GOT3 (cell line): ENCODE results near the gene GET4.

Experiments used
- DNase-seq: peaks from one replicate; lab custom pipeline; 2025; ENCODE audit warnings: mixed read lengths; lab: John Stamatoyannopoulos, UW

Gene GET4, protein sequence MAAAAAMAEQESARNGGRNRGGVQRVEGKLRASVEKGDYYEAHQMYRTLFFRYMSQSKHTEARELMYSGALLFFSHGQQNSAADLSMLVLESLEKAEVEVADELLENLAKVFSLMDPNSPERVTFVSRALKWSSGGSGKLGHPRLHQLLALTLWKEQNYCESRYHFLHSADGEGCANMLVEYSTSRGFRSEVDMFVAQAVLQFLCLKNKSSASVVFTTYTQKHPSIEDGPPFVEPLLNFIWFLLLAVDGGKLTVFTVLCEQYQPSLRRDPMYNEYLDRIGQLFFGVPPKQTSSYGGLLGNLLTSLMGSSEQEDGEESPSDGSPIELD

DNA sequence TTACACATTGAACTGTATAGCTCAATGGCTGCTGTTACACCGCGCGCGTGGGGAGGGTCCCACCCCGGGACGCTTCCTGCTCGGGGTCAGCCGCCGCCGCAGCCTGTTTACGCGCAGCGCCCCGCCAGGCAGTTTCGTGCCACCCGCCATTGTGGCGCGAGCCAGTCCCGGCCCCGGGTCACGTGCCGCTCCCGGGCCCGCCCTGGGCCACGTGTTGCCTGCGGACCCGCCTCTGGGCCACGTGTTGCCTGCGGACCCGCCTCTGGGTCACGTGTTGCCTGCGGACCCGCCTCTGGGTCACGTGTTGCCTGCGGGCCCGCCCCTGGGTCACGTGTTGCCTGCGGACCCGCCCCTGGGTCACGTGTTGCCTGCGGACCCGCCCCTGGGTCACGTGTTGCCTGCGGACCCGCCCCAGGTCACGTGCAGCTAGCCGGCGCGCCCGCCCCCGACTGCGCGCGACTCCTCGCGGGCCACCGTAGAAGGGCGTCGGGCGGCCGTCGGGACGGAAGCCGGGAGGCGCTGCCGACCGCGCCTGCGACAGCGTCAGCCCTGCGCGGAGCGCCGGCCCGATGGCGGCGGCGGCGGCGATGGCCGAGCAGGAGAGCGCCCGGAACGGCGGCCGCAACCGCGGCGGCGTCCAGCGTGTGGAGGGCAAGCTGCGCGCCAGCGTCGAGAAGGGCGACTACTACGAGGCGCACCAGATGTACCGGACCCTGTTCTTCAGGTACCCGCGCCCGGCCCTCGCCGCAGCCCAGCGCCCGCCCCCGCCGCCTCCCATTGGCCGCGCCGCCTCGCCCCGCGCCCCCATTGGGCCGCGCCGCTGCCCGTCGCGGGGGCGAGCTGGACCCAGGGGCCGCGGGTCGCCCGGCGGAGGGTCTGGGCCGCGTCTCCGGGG, at the start of gene GET4:
Gene GET4 (plus strand): TSS at position 478 of the 895 bp plus-strand sequence. CDS start 92 bp downstream, at position 570.
- peak; percentile 99 for DNase-seq

DNA sequence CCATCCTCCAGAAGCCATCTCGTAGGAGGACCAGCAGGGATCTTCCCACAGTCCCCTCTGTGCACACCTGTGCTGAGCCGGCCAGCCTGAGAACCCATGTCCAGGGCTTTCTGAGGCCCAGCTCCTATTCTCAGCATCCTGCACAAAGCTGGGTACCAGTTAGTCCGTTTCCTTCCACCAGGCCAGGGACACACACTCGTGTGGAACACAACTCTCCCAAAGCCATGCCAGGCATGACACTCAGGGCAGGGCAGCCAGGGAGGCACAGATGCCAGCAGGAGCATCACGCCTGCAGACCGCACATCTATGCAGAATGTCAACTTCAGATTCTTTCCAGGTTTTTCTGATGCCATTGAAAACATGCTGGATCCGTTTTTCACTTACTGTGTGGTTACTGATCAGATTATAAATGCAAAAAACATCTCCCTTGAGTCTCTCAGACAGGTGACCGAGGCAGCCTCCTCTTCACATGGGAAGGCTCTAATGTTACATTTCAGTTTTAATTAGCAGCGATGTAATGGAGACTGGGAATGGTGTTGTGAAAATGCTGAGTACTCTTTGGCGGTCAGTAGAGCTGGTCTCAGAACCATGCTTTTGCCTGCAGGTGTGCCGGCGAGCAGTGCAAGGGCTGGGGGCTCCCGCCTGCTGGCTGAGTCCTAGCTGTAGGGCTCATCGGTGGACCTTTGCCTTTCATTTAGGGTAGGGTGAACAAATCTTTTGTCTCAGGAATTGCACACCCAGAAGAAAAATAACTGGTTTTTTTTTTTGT, 47.4 kb upstream of the GET4 start:
- no peak for DNase-seq

- no peak for DNase-seq
Measured at GRCh38 chr7:830069-830468, 46.3 kb upstream of the GET4 start.

DNA sequence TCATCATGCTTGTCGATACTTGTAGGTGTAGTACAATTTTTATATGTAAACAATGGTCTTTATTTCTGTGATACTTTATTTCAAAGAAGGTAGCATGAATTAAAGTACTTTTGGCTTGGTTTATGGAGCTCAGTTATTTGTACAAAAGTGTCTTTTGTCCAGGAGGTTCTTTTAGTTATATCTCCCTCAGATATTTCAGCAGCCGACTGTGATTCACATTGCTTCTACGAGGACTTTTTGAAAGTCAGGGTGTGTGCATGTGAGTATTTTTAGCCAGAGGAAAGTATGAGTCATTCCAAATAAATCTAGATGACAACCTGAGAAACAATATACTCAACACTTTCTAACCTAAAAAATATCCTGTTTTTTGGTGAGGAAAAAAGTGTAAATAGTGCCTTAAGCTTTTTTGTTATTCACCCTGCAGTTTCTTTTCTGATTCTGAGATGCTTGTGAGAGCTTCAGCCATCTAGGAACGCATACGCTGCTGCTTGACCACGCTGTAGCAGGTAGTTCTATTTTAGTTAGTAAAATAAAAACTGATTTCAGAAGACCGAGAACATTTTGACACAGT, 44.7 kb upstream of the GET4 start:
- DNase-seq: no peak

DNA sequence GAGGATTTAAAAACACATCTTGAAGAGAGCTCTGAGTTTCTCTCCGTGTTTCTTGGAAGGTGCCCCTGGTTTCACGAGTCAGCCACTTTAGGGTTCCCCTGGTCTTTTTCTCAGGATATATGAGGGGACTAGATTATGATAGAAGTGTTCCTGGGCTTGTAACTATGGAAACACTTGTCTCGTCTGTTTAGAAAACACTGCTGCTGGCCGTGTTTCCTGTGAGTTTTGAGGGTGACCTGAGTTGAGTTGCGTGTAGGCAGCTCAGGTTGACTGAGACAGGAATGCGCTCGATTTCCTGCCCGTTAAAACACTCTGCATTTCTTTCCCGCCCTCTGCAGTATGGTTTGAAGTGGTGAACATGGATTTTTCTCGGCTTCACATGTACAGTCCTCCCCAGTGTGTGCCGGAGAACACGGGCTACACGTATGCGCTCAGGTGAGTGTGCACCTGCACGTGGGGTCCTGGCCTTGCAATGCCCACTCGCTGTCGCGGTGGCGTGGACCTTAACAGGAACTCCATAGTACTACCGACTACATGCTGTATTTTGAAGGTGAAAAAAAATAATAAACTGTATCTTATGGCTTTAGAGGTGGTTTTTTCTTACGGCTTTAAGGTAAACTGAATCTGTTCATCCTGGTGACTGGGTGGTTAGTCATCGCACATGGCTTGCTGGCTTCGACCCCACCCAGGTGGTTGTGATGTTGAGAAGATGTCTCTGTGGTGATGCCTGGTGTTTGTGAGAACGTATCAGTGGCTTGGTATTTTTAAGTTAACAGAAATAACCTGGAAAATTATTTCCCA, 44.0 kb upstream of the GET4 start, which contains the start of gene SUN1:
Gene SUN1 (plus strand): TSS at position 310 of the 801 bp plus-strand sequence. CDS start 49 bp downstream, at position 359.
- no peak for DNase-seq

DNA sequence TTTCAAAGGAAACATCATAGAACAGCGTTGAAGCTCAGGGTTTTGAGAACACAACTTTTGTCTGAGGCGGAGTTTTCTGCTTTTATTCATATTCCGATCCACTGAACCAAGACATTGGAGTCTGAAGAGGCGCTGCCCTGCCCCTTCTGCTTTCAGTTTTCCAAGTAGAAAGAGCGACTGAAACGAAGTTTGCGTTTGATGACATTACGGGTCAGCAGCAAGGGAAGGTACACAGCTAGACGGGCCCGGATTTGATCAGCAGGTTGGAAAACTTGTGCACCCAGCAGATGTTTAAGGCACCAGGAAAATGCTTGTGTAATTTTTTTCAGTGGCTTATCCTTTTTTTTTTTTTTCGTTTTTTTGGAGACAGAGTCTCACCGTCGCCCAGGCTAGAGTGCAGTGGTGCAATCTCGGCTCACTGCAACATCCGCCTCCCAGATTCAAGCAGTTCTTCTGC, 43.4 kb upstream of the GET4 start:
- no peak for DNase-seq

DNA sequence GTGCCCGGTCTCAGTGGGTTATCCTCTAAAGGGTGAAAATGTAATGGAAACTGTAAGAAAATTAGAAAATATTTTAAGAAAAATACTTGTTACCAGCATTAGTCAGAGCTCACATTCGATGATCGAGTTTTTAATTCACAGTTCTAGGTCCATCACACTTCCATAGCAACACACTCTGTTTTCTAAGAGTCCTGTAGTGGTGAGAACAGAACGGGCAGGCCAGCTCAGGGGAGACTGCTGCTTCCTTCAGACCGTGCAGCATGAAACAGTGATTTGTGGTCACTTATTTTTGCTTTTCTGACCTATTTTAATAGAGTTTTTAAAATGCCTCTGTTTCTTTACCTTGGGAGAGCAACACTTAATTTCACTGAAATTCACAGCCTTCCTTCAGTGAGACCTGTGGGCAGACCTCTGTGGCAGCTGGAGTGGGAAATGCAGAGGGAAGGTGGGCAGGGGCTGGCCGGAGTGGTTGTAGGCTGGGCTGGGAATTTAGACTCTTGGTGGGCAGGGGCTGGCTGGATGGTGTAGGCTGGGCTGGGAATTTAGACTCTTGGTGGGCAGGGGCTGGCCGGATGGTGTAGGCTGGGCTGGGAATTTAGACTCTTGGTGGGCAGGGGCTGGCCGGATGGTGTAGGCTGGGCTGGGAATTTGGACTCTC, 42.6 kb upstream of the GET4 start:
- DNase-seq: no peak

DNA sequence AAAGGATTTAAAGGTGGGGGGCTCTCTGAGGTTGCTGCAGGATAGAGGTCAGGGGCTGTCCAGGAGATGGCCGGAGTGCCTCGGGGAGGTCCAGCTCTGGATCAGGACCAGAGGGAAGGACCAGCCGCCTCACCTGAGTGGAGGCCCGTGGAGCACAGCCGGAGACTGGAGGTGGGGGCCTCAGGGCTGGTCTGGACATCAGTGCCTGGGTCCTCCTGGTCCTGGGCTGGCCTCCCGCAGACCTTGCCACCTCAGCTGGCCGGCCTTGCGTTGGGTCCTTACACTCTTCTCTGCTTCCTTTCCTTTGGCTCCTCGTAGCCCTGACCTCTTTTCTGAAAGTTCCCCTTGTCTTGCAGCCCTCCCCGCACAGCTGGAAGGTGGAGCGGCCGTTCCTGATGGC, 42.1 kb upstream of the GET4 start:
- DNase-seq: no peak

DNA sequence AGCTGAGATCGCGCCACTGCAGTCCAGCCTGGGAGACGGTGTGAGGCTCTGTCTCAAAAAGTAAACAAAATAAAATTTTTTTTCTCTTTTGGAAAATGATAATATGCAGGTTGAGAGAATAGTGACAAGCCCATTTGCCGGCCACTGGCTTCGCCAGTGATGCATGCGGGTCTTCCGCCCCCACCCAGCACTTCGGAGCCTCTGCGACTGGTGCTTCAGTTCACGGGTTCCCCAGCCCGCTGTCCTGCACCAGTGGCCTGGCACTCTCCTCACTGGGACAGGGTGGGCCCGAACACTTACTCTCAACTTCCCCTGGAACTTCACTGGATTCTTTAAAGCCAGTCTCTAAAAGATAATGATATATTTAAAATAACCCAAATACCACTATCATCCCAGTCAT, 41.3 kb upstream of the GET4 start:
- DNase-seq: no peak

GRCh38 chr7:835485-836401, 40.6 kb upstream of the GET4 start:
- no peak for DNase-seq

GRCh38 chr7:836429-836828, 39.9 kb upstream of the GET4 start:
- DNase-seq: no peak

- DNase-seq: no peak
Measured at GRCh38 chr7:837001-837400, 39.4 kb upstream of the GET4 start.

DNA sequence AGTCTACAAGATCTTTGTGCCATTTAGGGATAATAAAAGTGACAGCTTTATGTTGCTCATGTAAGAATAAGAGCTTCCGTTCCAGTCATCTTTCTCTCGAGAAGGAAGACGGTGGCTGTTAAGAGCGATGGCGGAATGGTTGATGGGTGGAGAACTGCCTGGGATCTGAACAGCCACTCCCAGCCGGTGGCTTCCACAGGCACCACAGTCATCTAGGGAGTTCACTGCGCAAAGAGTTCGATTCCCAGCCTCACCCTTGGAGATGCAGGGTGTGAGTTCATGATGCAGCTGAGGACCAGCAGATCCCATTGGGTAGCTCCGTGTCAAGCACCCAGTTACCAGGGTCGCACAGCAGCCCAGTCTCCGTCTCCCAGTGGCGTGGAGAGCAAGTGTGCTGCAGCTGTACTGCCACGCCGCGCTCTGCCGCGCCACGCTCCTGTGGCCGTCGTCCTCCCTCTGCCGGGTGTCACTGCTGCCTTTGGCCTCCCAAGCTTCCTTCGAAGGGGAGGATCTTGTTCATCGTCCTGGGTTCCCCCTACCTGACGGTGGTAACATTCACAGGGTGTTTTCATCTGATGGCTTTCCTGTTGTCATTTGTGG, 36.3 kb upstream of the GET4 start:
- DNase-seq: no peak

DNA sequence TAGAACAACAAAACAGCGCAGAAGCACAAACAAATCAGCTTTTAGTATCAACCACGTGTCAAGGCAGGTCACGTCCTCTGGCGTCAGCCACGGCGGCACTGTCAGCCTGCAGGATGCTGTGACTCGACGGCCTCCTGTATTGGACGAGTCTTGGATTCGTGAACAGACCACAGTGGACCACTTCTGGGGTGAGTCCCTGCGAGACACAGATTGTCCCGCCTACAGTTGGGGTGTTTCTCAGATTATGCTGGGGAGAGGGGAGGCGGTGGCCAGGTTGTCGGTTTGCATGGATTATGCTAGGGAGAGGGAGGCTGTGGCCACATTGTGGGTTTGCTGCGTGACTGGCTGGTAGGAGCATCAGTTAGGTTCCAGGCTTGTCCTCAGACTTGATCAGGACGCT, 34.4 kb upstream of the GET4 start:
- DNase-seq: no peak

- no peak for DNase-seq
Measured at GRCh38 chr7:842431-843031, 33.8 kb upstream of the GET4 start.

GRCh38 chr7:843230-843629, 33.1 kb upstream of the GET4 start:
- DNase-seq: no peak

GRCh38 chr7:844043-844442, 32.3 kb upstream of the GET4 start:
- DNase-seq: no peak

GRCh38 chr7:844514-844913, 31.8 kb upstream of the GET4 start:
- no peak for DNase-seq

DNA sequence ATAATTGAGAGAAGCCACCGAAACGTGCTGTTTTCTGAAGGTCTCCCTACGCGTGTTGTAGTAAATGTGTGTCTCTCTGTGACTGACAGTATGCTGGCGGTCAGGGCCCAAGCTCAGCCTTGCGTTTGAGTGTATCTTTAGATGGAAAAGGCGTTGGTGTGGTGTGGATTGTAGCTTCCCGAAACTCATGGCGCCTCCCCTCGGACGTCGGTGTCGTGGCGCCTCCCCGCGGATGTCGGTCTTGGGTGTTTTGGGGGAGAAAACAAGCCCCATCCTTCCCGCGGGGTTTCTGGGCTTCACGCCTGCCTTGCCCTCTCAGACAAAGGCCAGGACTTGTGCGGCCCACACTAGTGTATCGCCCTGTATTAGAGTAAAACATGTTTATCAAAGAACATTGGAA, 31.3 kb upstream of the GET4 start:
- DNase-seq: no peak
